ENCODE data around the gene RADIL. TPM values are rescaled to one million over a fixed set of nuclear protein-coding genes. Genes with fewer than 3 reads are reported as not detected.

The RADIL gene
- total and polyA plus RNA-seq, 7 donors, result 0.65 to 3.8 (median 2.6) TPM

DNA sequence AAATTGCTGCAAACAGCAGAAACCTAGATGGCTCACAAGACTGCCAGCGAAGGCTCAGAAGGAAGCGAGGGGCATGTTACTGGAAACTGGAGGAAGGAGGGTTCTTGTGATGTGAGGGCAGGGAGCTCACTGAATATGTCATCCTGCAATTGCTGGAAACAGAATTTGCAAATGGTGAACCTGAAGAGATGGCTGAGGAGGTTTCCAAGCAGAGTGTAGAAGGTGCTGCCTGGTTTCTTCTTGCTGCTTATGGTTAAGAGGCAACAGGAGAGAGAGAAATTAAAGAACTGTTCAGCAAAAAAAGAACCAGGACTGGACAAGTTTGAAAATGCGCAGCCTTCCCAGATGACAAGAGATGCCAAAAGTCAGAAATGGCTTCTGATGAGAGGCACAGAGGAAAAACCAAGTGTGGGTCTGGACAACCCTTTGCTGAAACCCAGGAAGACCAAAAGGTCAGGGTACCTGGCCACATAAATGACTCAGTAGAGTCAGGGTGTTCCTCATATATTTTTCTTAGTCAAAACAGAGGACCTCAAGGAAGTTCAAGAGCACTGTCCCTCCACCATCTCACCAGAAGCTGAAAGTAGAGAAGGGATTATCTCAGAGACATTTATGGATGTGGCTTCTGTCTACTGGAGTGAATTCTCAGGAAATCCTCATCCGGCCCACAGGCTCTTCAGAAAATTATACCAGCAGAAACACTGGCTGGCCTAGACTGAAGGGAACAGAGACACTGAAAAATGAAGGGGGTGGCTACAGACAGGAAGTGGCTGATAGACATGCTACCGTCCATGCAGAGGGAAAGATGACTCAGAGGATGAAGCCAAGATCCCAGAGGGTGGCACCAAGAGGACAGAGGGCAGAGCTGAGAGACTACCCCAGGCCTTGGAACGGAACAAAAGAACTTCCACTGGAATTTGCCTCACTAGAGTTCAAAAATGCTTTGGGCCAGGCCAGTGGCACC, 31.8 kb downstream of the RADIL start:
- Histone ChIP-seq H3K36me3 (ENCODE audit: insufficient read depth in 1 of 2, low read depth in 1 of 2) (no peaks in the 10 kb centered on the region), H3K27me3 (ENCODE audit: insufficient read depth in 3 of 3, low read length in 2 of 3) (peaks cover 0 to 2% (median 0%) of the 10 kb centered on the region in 3 donors), H3K9me3 (no peaks in the 10 kb centered on the region), H3K4me1 (no peaks in the 10 kb centered on the region), H3K4me3 (no peak overlapping the region), H3K27ac (no peak overlapping the region)
- no peak for ATAC-seq
- intact Hi-C loops (cut with DNase I), result no loop called here
- TF ChIP-seq, protein P1, sequence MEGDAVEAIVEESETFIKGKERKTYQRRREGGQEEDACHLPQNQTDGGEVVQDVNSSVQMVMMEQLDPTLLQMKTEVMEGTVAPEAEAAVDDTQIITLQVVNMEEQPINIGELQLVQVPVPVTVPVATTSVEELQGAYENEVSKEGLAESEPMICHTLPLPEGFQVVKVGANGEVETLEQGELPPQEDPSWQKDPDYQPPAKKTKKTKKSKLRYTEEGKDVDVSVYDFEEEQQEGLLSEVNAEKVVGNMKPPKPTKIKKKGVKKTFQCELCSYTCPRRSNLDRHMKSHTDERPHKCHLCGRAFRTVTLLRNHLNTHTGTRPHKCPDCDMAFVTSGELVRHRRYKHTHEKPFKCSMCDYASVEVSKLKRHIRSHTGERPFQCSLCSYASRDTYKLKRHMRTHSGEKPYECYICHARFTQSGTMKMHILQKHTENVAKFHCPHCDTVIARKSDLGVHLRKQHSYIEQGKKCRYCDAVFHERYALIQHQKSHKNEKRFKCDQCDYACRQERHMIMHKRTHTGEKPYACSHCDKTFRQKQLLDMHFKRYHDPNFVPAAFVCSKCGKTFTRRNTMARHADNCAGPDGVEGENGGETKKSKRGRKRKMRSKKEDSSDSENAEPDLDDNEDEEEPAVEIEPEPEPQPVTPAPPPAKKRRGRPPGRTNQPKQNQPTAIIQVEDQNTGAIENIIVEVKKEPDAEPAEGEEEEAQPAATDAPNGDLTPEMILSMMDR (IDR thresholded peaks at IDR 0.05), result no peak
- WGBS, 3 donors, result 79 to 81% (median 79%) methylated on average over 6 of the region's 6 CpGs
- no peak for DNase-seq

DNA sequence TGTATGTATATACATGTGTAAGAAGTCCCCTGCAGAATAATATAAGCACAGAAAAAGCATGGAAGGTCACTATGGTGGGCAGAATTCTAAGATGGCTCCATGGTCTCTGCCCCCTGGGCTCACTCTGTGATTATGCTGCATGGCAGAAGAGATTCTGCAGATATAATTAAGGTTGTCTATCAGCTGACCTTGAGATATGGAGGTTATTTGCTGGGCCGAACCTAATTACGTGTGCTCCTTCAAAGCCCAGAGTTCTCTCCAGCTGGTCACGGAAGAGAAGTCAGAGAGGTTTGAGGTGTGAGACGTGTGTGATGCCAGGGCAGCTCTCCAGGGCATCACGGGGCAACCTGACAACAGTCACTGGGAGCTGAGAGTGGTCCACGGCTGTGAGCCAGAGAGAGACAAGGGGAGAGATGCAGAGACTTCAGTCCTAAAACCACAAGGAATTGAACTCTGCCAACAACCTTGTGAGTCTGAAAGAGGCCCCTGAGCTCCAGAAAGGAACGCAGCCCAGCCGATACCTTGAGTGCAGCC, 33.2 kb downstream of the RADIL start:
- Histone ChIP-seq H3K4me1 (no peaks in the 10 kb centered on the region), H3K9me3 (no peaks in the 10 kb centered on the region), H3K4me3 (no peak overlapping the region), H3K36me3 (ENCODE audit: insufficient read depth in 1 of 2, low read depth in 1 of 2) (no peaks in the 10 kb centered on the region), H3K27me3 (ENCODE audit: insufficient read depth in 3 of 3, low read length in 2 of 3) (peaks cover 0 to 2% (median 0%) of the 10 kb centered on the region in 3 donors), H3K27ac (no peak overlapping the region)
- no peak for DNase-seq
- ATAC-seq, result no peak
- intact Hi-C loops (cut with DNase I), result no loop called here
- TF ChIP-seq, protein P1 (IDR thresholded peaks at IDR 0.05), result no peak
- 88 to 92% (median 90%) methylated on average over 8 of the region's 8 CpGs for WGBS, 3 donors

DNA sequence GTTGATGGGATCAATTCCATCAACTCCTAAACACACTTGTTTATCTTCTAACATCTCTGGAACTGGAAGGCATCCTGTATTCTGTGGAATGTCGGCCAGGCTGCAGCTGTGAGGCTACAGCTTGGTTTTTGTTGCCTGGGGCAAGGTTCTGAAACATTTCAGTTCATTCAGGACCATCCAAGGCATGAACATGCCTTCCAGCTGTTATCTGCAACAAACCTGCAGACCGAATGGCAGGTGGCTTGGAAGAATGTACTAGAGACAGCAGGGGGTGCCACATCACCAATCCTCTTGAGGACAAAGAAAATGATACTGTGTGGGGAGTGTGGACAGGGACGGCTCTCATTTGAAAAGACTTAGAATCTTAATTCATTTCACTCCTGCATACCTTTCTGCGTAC, 34.1 kb downstream of the RADIL start:
- Histone ChIP-seq H3K27me3 (ENCODE audit: insufficient read depth in 3 of 3, low read length in 2 of 3) (peaks cover 0 to 2% (median 0%) of the 10 kb centered on the region in 3 donors), H3K36me3 (ENCODE audit: insufficient read depth in 1 of 2, low read depth in 1 of 2) (no peaks in the 10 kb centered on the region), H3K4me3 (no peak overlapping the region), H3K27ac (no peak overlapping the region), H3K9me3 (no peaks in the 10 kb centered on the region), H3K4me1 (no peaks in the 10 kb centered on the region)
- ATAC-seq (no peak), DNase-seq (no peak)
- intact Hi-C loops (cut with DNase I), result no loop called here
- 28 to 37% (median 29%) methylated on average over 4 of the region's 4 CpGs for WGBS, 3 donors
- TF ChIP-seq, protein P1 (IDR thresholded peaks at IDR 0.05), result peak; percentile 12

- WGBS, 3 donors, result 29 to 38% (median 36%) methylated on average over 18 of the region's 18 CpGs
- intact Hi-C loops (cut with DNase I), result no loop called here
- Histone ChIP-seq H3K9me3 (no peaks in the 10 kb centered on the region), H3K36me3 (ENCODE audit: insufficient read depth in 1 of 2, low read depth in 1 of 2) (no peaks in the 10 kb centered on the region), H3K4me3 (no peak overlapping the region), H3K27me3 (ENCODE audit: insufficient read depth in 3 of 3, low read length in 2 of 3) (peaks cover 0 to 2% (median 0%) of the 10 kb centered on the region in 3 donors), H3K4me1 (no peaks in the 10 kb centered on the region), H3K27ac (no peak overlapping the region)
- ATAC-seq (no peak), DNase-seq (no peak)
- TF ChIP-seq, protein P1 (IDR thresholded peaks at IDR 0.05), result no peak
Measured at GRCh38 chr7:4845740-4846142, 37.8 kb downstream of the RADIL start.
